ENCODE results near the gene ARL14EP. TPM values are rescaled to one million over a fixed set of nuclear protein-coding genes. Genes with fewer than 3 reads are reported as not detected.

The ARL14EP gene
- total RNA-seq, 2 donors from 2014 or later: 14.5 to 19.5 TPM

- Mint-ChIP-seq H3K9me3 (no peaks in the 10 kb centered on the region), H3K36me3 (peaks cover 0 to 5% of the 10 kb centered on the region in 2 donors), H3K27ac (no peak overlapping the region)
- ATAC-seq (no peak), DNase-seq (ENCODE audit: low spot score in 2 of 2) (no peak)
Observed at GRCh38 chr11:30356391-30356790, 33.5 kb downstream of the ARL14EP start.

- no peaks in the 10 kb centered on the region for H3K36me3 Mint-ChIP-seq
- ATAC-seq (no peak), DNase-seq (ENCODE audit: low spot score in 2 of 2) (no peak)
- no peak overlapping the region for H3K27ac Mint-ChIP-seq
- H3K9me3 Mint-ChIP-seq: no peaks in the 10 kb centered on the region
Observed at GRCh38 chr11:30357872-30358271, 35.0 kb downstream of the ARL14EP start.

- Mint-ChIP-seq H3K36me3 (no peaks in the 10 kb centered on the region), H3K9me3 (no peaks in the 10 kb centered on the region), H3K27ac (no peak overlapping the region)
- DNase-seq (ENCODE audit: low spot score in 2 of 2) (no peak), ATAC-seq (no peak)
Observed at GRCh38 chr11:30358536-30358935, 35.6 kb downstream of the ARL14EP start.

GRCh38 chr11:30360741-30361140 lies 37.8 kb downstream of the ARL14EP start:
- H3K36me3 Mint-ChIP-seq: no peaks in the 10 kb centered on the region
- no peaks in the 10 kb centered on the region for H3K9me3 Mint-ChIP-seq
- ATAC-seq: no peak
- H3K27ac Mint-ChIP-seq: no peak overlapping the region
- DNase-seq (ENCODE audit: low spot score in 2 of 2): no peak

GRCh38 chr11:30364139-30364836 lies 41.4 kb downstream of the ARL14EP start:
- ATAC-seq (no peak), DNase-seq (ENCODE audit: low spot score in 2 of 2) (no peak)
- Mint-ChIP-seq H3K36me3 (no peaks in the 10 kb centered on the region), H3K9me3 (peaks cover 0 to under 1% of the 10 kb centered on the region in 2 donors), H3K27ac (no peak overlapping the region)

- DNase-seq (ENCODE audit: low spot score in 2 of 2): no peak
Observed at GRCh38 chr11:30364837-30365482, 42.1 kb downstream of the ARL14EP start.

GRCh38 chr11:30365793-30366517 lies 43.1 kb downstream of the ARL14EP start:
- ATAC-seq: no peak
- DNase-seq (ENCODE audit: low spot score in 2 of 2): no peak
- Mint-ChIP-seq H3K36me3 (peaks cover 0 to 4% of the 10 kb centered on the region in 2 donors), H3K9me3 (peaks cover 4% of the 10 kb centered on the region in 2 donors), H3K27ac (no peak overlapping the region)

More at GRCh38 chr11:30364837-30365482, 42.1 kb downstream of the ARL14EP start:
- Mint-ChIP-seq H3K27ac (no peak overlapping the region), H3K36me3 (peaks cover 0 to 4% of the 10 kb centered on the region in 2 donors), H3K9me3 (peaks cover 4% of the 10 kb centered on the region in 2 donors)
- ATAC-seq: no peak

GRCh38 chr11:30368394-30368793 lies 45.5 kb downstream of the ARL14EP start:
- DNase-seq (ENCODE audit: low spot score in 2 of 2) (no peak), ATAC-seq (no peak)
- Mint-ChIP-seq H3K9me3 (peaks cover 4% of the 10 kb centered on the region in 2 donors), H3K36me3 (peaks cover 0 to 4% of the 10 kb centered on the region in 2 donors), H3K27ac (no peak overlapping the region)

- Mint-ChIP-seq H3K36me3 (peaks cover 0 to 4% of the 10 kb centered on the region in 2 donors), H3K27ac (no peak overlapping the region), H3K9me3 (peaks cover 4% of the 10 kb centered on the region in 2 donors)
- ATAC-seq (no peak), DNase-seq (ENCODE audit: low spot score in 2 of 2) (no peak)
Observed at GRCh38 chr11:30370164-30370563, 47.3 kb downstream of the ARL14EP start.

GRCh38 chr11:30377347-30377746 lies 54.4 kb downstream of the ARL14EP start:
- Mint-ChIP-seq H3K36me3 (no peaks in the 10 kb centered on the region), H3K27ac (no peak overlapping the region), H3K9me3 (no peaks in the 10 kb centered on the region)
- ATAC-seq: no peak
- DNase-seq (ENCODE audit: low spot score in 2 of 2): no peak

- no peak for ATAC-seq
- H3K36me3 Mint-ChIP-seq: no peaks in the 10 kb centered on the region
- no peaks in the 10 kb centered on the region for H3K9me3 Mint-ChIP-seq
- DNase-seq (ENCODE audit: low spot score in 2 of 2): no peak
- no peak overlapping the region for H3K27ac Mint-ChIP-seq
Observed at GRCh38 chr11:30380846-30381245, 57.9 kb downstream of the ARL14EP start.

- no peak for DNase-seq (ENCODE audit: low spot score in 2 of 2)
Observed at GRCh38 chr11:30381879-30382278, 59.0 kb downstream of the ARL14EP start.

More at GRCh38 chr11:30381879-30382278, 59.0 kb downstream of the ARL14EP start:
- Mint-ChIP-seq H3K9me3 (no peaks in the 10 kb centered on the region), H3K36me3 (no peaks in the 10 kb centered on the region), H3K27ac (no peak overlapping the region)
- ATAC-seq: no peak

Other genes with a start within 250 kb of the ARL14EP start
- not detected for gene FSHB, start 92.1 kb upstream of the ARL14EP start, total RNA-seq

All from activated naive CD4-positive, alpha-beta T cell treated with anti-CD3 and anti-CD28 coated beads, Interleukin-2, amount 50 U/mL, for 72 hours (primary cell).